ENCODE results near the gene MIEN1. TPM values are rescaled to one million over a fixed set of nuclear protein-coding genes. Genes with fewer than 3 reads are reported as not detected.
A peak's percentile ranks its signal among the peaks of the same experiment; 100 is the strongest.

The MIEN1 gene
- total RNA-seq, 1 experiment from 2014 or later: 40.6 TPM

DNA sequence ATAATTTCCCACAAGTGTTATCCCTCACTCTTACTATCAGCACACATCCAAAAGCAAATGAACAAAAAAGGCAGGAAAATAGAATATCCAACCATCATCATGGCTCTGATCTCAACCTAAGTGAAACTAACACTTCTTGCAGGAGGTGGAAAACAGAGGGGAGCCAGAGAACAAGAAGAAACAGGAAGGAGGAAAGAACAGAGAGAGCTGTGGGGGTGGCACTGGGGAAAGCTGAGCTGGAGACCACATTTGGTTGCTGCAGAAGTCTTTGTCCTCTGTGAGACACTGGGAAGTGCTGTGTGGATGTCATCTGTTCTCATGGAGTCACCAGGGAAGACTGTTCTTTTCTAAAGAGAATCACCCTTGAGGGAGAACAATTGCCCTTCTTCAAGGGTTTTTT, 42.1 kb upstream of the MIEN1 start (continued):
- TF ChIP-seq, protein P1, sequence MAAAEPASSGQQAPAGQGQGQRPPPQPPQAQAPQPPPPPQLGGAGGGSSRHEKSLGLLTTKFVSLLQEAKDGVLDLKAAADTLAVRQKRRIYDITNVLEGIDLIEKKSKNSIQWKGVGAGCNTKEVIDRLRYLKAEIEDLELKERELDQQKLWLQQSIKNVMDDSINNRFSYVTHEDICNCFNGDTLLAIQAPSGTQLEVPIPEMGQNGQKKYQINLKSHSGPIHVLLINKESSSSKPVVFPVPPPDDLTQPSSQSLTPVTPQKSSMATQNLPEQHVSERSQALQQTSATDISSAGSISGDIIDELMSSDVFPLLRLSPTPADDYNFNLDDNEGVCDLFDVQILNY (CRISPR knock-in tag; IDR thresholded peaks at IDR 0.05): no peak

DNA sequence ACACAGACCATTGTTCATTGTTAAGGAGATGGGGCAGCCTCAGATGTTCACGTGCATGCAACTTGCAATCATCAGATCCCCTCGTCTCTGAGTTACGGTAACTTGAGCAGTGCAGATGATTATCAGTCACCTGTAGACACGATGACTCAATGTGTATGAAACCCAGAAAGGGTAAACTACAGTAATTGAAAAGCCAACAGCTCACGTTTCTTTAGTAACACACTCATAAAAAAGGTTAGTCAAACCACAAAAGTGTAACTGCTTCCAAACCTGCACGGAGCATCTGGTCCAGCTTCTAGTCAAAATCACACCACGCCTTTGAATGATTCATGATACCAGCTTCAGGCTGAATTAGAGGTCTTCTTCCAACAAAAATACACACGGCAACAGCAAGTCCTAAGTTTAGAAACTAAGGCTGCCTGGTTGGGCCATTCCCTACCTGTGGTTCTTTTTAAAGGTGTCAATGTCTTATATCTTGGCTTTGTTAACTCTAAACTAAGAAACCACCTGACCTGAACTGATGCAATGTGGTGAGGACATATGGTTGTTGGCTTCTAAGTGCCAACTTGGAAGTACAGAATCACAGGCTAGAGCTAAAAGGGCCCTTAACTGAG, 39.7 kb upstream of the MIEN1 start:
- H3K27me3 Mint-ChIP-seq (ENCODE audit: low read depth): no peaks in the 10 kb centered on the region; the same call in 1 of the 2 replicates
- H3K36me3 Mint-ChIP-seq: no peaks in the 10 kb centered on the region
- no peaks in the 10 kb centered on the region for H3K9me3 Mint-ChIP-seq
- TF ChIP-seq GABPB1 (CRISPR knock-in tag; IDR thresholded peaks at IDR 0.05): peak; percentile 51; the same call in 1 of the 2 replicates
- TF ChIP-seq, protein P2, sequence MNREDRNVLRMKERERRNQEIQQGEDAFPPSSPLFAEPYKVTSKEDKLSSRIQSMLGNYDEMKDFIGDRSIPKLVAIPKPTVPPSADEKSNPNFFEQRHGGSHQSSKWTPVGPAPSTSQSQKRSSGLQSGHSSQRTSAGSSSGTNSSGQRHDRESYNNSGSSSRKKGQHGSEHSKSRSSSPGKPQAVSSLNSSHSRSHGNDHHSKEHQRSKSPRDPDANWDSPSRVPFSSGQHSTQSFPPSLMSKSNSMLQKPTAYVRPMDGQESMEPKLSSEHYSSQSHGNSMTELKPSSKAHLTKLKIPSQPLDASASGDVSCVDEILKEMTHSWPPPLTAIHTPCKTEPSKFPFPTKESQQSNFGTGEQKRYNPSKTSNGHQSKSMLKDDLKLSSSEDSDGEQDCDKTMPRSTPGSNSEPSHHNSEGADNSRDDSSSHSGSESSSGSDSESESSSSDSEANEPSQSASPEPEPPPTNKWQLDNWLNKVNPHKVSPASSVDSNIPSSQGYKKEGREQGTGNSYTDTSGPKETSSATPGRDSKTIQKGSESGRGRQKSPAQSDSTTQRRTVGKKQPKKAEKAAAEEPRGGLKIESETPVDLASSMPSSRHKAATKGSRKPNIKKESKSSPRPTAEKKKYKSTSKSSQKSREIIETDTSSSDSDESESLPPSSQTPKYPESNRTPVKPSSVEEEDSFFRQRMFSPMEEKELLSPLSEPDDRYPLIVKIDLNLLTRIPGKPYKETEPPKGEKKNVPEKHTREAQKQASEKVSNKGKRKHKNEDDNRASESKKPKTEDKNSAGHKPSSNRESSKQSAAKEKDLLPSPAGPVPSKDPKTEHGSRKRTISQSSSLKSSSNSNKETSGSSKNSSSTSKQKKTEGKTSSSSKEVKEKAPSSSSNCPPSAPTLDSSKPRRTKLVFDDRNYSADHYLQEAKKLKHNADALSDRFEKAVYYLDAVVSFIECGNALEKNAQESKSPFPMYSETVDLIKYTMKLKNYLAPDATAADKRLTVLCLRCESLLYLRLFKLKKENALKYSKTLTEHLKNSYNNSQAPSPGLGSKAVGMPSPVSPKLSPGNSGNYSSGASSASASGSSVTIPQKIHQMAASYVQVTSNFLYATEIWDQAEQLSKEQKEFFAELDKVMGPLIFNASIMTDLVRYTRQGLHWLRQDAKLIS (CRISPR knock-in tag; IDR thresholded peaks at IDR 0.05; ENCODE audit: borderline replicate concordance): no peak
- no peak overlapping the region for H3K27ac Mint-ChIP-seq
- H3K4me3 Mint-ChIP-seq: no peak overlapping the region
- no peak for DNase-seq (ENCODE audit: low spot score)
- ChIA-PET CTCF (interaction anchor here (0.6 to 0.9 kb wide), 2 partner anchors 40 to 194 kb away, joined by 4 read pairs; no protein-coding TSS in a partner anchor), POLR2A (no interaction called here)
- no peak for ATAC-seq
- peaks cover 8% of the 10 kb centered on the region for H3K4me1 Mint-ChIP-seq

DNA sequence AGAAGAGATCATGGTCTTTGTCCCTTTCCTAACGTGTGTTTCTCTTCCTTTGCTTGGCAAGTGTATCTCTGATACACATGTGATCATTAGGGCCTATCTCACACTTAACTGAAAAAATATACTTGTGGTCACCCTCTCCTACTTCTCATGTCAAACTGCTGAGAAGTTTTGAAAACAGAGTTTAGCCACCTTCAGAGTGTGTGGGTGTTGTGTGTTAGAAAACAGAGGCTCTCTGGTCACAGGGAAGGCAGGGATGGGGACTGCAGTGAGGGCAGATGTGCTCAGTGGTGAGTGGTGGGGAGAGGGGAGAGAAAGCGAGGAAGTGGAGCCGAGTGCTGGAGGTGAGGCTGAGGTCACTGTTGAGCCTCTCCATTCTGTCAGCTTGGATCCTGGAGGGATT, 36.8 kb upstream of the MIEN1 start:
- Mint-ChIP-seq H3K27ac (no peak overlapping the region), H3K27me3 (ENCODE audit: low read depth) (no peaks in the 10 kb centered on the region; the same call in 1 of the 2 replicates), H3K36me3 (no peaks in the 10 kb centered on the region), H3K4me3 (no peak overlapping the region), H3K9me3 (no peaks in the 10 kb centered on the region), H3K4me1 (peaks cover 4% of the 10 kb centered on the region)
- ATAC-seq (no peak), DNase-seq (ENCODE audit: low spot score) (no peak)
- ChIA-PET CTCF (no interaction called here), POLR2A (no interaction called here)
- TF ChIP-seq SMAD3 (CRISPR knock-in tag; IDR thresholded peaks at IDR 0.05; ENCODE audit: borderline replicate concordance) (no peak), ESRRA (CRISPR knock-in tag; IDR thresholded peaks at IDR 0.05; ENCODE audit: borderline replicate concordance) (no peak), TEAD4 (CRISPR knock-in tag; IDR thresholded peaks at IDR 0.05) (no peak), TP53 (CRISPR knock-in tag; IDR thresholded peaks at IDR 0.05) (no peak), CREM (CRISPR knock-in tag; IDR thresholded peaks at IDR 0.05) (no peak), GRHL2 (CRISPR knock-in tag; IDR thresholded peaks at IDR 0.05; ENCODE audit: insufficient replicate concordance, severe bottlenecking) (no peak)
- TF ChIP-seq, protein P3, sequence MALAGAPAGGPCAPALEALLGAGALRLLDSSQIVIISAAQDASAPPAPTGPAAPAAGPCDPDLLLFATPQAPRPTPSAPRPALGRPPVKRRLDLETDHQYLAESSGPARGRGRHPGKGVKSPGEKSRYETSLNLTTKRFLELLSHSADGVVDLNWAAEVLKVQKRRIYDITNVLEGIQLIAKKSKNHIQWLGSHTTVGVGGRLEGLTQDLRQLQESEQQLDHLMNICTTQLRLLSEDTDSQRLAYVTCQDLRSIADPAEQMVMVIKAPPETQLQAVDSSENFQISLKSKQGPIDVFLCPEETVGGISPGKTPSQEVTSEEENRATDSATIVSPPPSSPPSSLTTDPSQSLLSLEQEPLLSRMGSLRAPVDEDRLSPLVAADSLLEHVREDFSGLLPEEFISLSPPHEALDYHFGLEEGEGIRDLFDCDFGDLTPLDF (CRISPR knock-in tag; IDR thresholded peaks at IDR 0.05): no peak
- TF ChIP-seq, protein P4, sequence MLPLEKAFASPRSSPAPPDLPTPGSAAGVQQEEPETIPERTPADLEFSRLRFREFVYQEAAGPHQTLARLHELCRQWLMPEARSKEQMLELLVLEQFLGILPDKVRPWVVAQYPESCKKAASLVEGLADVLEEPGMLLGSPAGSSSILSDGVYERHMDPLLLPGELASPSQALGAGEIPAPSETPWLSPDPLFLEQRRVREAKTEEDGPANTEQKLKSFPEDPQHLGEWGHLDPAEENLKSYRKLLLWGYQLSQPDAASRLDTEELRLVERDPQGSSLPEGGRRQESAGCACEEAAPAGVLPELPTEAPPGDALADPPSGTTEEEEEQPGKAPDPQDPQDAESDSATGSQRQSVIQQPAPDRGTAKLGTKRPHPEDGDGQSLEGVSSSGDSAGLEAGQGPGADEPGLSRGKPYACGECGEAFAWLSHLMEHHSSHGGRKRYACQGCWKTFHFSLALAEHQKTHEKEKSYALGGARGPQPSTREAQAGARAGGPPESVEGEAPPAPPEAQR (CRISPR knock-in tag; IDR thresholded peaks at IDR 0.05): no peak

DNA sequence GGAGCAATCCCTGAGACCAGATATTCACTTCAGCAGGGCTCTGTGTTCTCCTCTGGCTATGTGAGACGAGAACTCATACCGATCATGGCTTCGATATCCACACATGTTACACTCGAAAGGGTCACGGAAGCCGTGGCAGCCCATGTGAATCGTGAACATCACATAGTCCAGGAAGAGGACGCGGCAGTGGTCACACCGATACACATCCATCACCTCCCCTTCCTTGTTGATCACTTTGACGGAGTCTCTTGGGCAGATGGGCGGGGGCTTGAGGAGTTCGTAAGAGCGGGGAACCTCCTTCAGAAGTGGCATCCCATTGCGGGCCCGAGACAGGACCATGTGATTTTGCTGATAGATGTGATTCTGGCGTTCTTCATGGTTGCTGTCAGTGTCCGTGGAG, 35.4 kb upstream of the MIEN1 start:
- DNase-seq (ENCODE audit: low spot score): no peak
- Mint-ChIP-seq H3K27me3 (ENCODE audit: low read depth) (no peaks in the 10 kb centered on the region; the same call in 1 of the 2 replicates), H3K9me3 (no peaks in the 10 kb centered on the region), H3K36me3 (no peaks in the 10 kb centered on the region), H3K4me1 (no peaks in the 10 kb centered on the region), H3K27ac (no peak overlapping the region), H3K4me3 (no peak overlapping the region)
- POLR2A ChIA-PET: no interaction called here
- no peak for ATAC-seq
- CTCF ChIA-PET: interaction anchor here (1.2 kb wide), 1 partner anchor 102 kb away, joined by 4 read pairs; no protein-coding TSS in a partner anchor
- TF ChIP-seq TEAD1 (CRISPR knock-in tag; IDR thresholded peaks at IDR 0.05) (no peak), CREM (CRISPR knock-in tag; IDR thresholded peaks at IDR 0.05) (no peak), ZNF416 (CRISPR knock-in tag; IDR thresholded peaks at IDR 0.05) (no peak)
- TF ChIP-seq, protein P5, sequence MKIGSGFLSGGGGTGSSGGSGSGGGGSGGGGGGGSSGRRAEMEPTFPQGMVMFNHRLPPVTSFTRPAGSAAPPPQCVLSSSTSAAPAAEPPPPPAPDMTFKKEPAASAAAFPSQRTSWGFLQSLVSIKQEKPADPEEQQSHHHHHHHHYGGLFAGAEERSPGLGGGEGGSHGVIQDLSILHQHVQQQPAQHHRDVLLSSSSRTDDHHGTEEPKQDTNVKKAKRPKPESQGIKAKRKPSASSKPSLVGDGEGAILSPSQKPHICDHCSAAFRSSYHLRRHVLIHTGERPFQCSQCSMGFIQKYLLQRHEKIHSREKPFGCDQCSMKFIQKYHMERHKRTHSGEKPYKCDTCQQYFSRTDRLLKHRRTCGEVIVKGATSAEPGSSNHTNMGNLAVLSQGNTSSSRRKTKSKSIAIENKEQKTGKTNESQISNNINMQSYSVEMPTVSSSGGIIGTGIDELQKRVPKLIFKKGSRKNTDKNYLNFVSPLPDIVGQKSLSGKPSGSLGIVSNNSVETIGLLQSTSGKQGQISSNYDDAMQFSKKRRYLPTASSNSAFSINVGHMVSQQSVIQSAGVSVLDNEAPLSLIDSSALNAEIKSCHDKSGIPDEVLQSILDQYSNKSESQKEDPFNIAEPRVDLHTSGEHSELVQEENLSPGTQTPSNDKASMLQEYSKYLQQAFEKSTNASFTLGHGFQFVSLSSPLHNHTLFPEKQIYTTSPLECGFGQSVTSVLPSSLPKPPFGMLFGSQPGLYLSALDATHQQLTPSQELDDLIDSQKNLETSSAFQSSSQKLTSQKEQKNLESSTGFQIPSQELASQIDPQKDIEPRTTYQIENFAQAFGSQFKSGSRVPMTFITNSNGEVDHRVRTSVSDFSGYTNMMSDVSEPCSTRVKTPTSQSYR (CRISPR knock-in tag; IDR thresholded peaks at IDR 0.05): no peak
- TF ChIP-seq, protein P6, sequence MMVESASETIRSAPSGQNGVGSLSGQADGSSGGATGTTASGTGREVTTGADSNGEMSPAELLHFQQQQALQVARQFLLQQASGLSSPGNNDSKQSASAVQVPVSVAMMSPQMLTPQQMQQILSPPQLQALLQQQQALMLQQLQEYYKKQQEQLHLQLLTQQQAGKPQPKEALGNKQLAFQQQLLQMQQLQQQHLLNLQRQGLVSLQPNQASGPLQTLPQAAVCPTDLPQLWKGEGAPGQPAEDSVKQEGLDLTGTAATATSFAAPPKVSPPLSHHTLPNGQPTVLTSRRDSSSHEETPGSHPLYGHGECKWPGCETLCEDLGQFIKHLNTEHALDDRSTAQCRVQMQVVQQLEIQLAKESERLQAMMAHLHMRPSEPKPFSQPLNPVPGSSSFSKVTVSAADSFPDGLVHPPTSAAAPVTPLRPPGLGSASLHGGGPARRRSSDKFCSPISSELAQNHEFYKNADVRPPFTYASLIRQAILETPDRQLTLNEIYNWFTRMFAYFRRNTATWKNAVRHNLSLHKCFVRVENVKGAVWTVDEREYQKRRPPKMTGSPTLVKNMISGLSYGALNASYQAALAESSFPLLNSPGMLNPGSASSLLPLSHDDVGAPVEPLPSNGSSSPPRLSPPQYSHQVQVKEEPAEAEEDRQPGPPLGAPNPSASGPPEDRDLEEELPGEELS (CRISPR knock-in tag; IDR thresholded peaks at IDR 0.05): no peak
- TF ChIP-seq, protein P3 (CRISPR knock-in tag; IDR thresholded peaks at IDR 0.05): no peak

Data from WTC11 (cell line).